Neuronal stem cell (in vitro differentiated cells): ENCODE results near the gene JAK1. TPM values are rescaled to one million over a fixed set of nuclear protein-coding genes. Genes with fewer than 3 reads are reported as not detected.

ENCODE experiments used
- DNase-seq: peaks from one replicate; pipeline ENCODE4 v3.0.0-alpha.2; 2013; ENCODE audit warnings: low spot score
- H2AFZ ChIP-seq: one replicate; pipeline ENCODE4 v1.6.1; 2013; ENCODE audit warnings: mild to moderate bottlenecking, low read length, inconsistent platforms
- H2AK5ac ChIP-seq: 2 replicates; pipeline ENCODE4 v1.6.1; 2013; ENCODE audit warnings: low read depth, mild to moderate bottlenecking, inconsistent platforms, low read length, moderate library complexity, mixed read lengths
- H2BK120ac ChIP-seq: 2 replicates; pipeline ENCODE4 v1.6.1; 2013; ENCODE audit warnings: low read depth, mild to moderate bottlenecking, inconsistent platforms, low read length, moderate library complexity, mixed read lengths
- H2BK12ac ChIP-seq: one replicate; pipeline ENCODE4 v1.6.1; 2013; ENCODE audit warnings: low read length, inconsistent platforms
- H2BK15ac ChIP-seq: 2 replicates; pipeline ENCODE4 v1.6.1; 2013; ENCODE audit warnings: mild to moderate bottlenecking, low read length, inconsistent platforms, mixed read lengths
- H2BK5ac ChIP-seq: one replicate; pipeline ENCODE4 v1.6.1; 2013; ENCODE audit warnings: inconsistent platforms, mild to moderate bottlenecking, low read length, moderate library complexity
- H3K14ac ChIP-seq: one replicate; pipeline ENCODE4 v1.6.1; 2013; ENCODE audit warnings: low read length, inconsistent platforms
- H3K18ac ChIP-seq: 2 replicates; pipeline ENCODE4 v1.6.1; 2013; ENCODE audit warnings: low read length, inconsistent platforms
- H3K23ac ChIP-seq: 2 replicates; pipeline ENCODE4 v1.6.1; 2013; ENCODE audit warnings: low read depth, mild to moderate bottlenecking, mixed read lengths, low read length, inconsistent platforms; ENCODE audit not compliant: poor library complexity
- H3K27ac ChIP-seq: replicated peaks from 3 replicates; pipeline ENCODE4 v1.5.1; 2013; ENCODE audit warnings: low read length, inconsistent platforms
- H3K27me3 ChIP-seq, 3 experiments: 2 replicates each; pipeline ENCODE4 v1.6.1; 2013; ENCODE audit warnings: low read length in 3 of 3, mild to moderate bottlenecking in 2 of 3, inconsistent platforms in 1 of 3, low read depth in 1 of 3, mixed read lengths in 1 of 3, moderate library complexity in 1 of 3; ENCODE audit not compliant: control insufficient read depth in 3 of 3, insufficient read depth in 3 of 3
- H3K36me3 ChIP-seq, 2 donors: replicated peaks in 1 of 2; 2 replicates each; pipeline ENCODE4 v1.6.1; 2013; ENCODE audit warnings: low read length in 2 of 2; ENCODE audit not compliant: control insufficient read depth in 2 of 2, insufficient read depth in 2 of 2
- H3K4ac ChIP-seq: 2 replicates; pipeline ENCODE4 v1.6.1; 2013; ENCODE audit warnings: inconsistent platforms, mild to moderate bottlenecking, low read length, moderate library complexity
- H3K4me1 ChIP-seq, 2 donors: 1 replicate in 1 of 2; 2 replicates in 1 of 2; pipeline ENCODE4 v1.6.1; 2013; ENCODE audit warnings: low read length in 2 of 2, low read depth in 1 of 2; ENCODE audit not compliant: control insufficient read depth in 2 of 2, insufficient read depth in 1 of 2
- H3K4me2 ChIP-seq: one replicate; pipeline ENCODE4 v1.6.1; 2013; ENCODE audit warnings: mild to moderate bottlenecking, low read length, inconsistent platforms; ENCODE audit not compliant: insufficient read depth, poor library complexity, severe bottlenecking
- H3K4me3 ChIP-seq, 2 donors: 2 replicates each; pipeline ENCODE4 v1.5.1; 2013; ENCODE audit warnings: low read length in 2 of 2, mild to moderate bottlenecking in 2 of 2, inconsistent platforms in 1 of 2, moderate library complexity in 1 of 2
- H3K79me1 ChIP-seq: one replicate; pipeline ENCODE4 v1.6.1; 2013; ENCODE audit warnings: low read depth, mild to moderate bottlenecking, inconsistent platforms, low read length, moderate library complexity
- H3K9ac ChIP-seq: one replicate; pipeline ENCODE4 v1.6.1; 2013; ENCODE audit warnings: mild to moderate bottlenecking, low read depth, low read length, inconsistent platforms; ENCODE audit not compliant: poor library complexity
- H3K9me3 ChIP-seq, 2 donors: replicated peaks in 1 of 2; 2 replicates each; pipeline versions ENCODE3 to v1.6.1; 2013; ENCODE audit warnings: low read length in 2 of 2, mild to moderate bottlenecking in 2 of 2, inconsistent platforms in 1 of 2, low read depth in 1 of 2, mixed read lengths in 1 of 2, moderate library complexity in 1 of 2; ENCODE audit not compliant: control insufficient read depth in 2 of 2, insufficient read depth in 1 of 2
- H4K8ac ChIP-seq: one replicate; pipeline ENCODE4 v1.6.1; 2013; ENCODE audit warnings: low read depth, mild to moderate bottlenecking, inconsistent platforms, low read length, moderate library complexity
- H4K91ac ChIP-seq: one replicate; pipeline ENCODE4 v1.6.1; 2013; ENCODE audit warnings: low read length, low read depth, mild to moderate bottlenecking, inconsistent platforms; ENCODE audit not compliant: poor library complexity
- WGBS, 2 donors: extraction: QIAGEN DNeasy Blood & Tissue Kit; methylation state at CpG; one replicate each; pipeline ENCODE4 v1.1.7; 2013; ENCODE audit warnings: missing lambda C conversion rate in 2 of 2, mixed read lengths in 1 of 2; ENCODE audit not compliant: insufficient read length in 2 of 2, insufficient replicate concordance in 1 of 2; ENCODE audit errors: extremely low coverage in 2 of 2; 5-methylcytosine and 5-hydroxymethylcytosine counted together
- polyA plus RNA-seq, 2 experiments: library from polyadenylated mRNA; stranded (reverse); fragments of 200-250 nt; gene quantifications; one replicate each; pipeline ENCODE4 v1.2.3, GENCODE V29; 2013

JAK1 gene
- 2.8 TPM for polyA plus RNA-seq (2013, experiment 1 of 2)
- polyA plus RNA-seq (2013, experiment 2 of 2): 2.6 TPM

- Histone ChIP-seq H3K23ac (peak within 1 kb of the TSS; percentile 89), H2BK15ac (no peak within 1 kb of the TSS), H2AFZ (peak within 1 kb of the TSS; percentile 98), H3K14ac (peak within 1 kb of the TSS; percentile 85), H3K4me1 (peaks cover 5 to 6% of the 10 kb centered on the region in 2 donors), H3K9me3 (no peaks in the 10 kb centered on the region), H2AK5ac (no peak within 1 kb of the TSS), H3K27me3 (peaks cover 0 to 14% (median 0%) of the 10 kb centered on the region in 3 experiments), H3K79me1 (no peaks in the 10 kb centered on the region), H3K18ac (peak within 1 kb of the TSS; percentile 92), H2BK12ac (no peak within 1 kb of the TSS), H4K8ac (no peak within 1 kb of the TSS), H3K4me3 (peak within 1 kb of the TSS; percentile 64 to 99), H3K27ac (peak within 1 kb of the TSS; percentile 78), H2BK5ac (peak within 1 kb of the TSS; percentile 19), H3K4ac (no peak within 1 kb of the TSS), H3K4me2 (peak within 1 kb of the TSS; percentile 90), H3K36me3 (no peaks in the 10 kb centered on the region), H3K9ac (peak within 1 kb of the TSS; percentile 83), H2BK120ac (no peak within 1 kb of the TSS), H4K91ac (no peak within 1 kb of the TSS)
- peak; percentile 85 for DNase-seq
- no CpG with 5 or more reads among the region's 100 CpGs for WGBS, 2 donors
Measured at GRCh38 chr1:64966158-64966971, at the start of gene JAK1. TSS of gene JAK1 (minus strand) at chr1:64966549. CDS start at chr1:64886264, 80,285 bp downstream.

- Histone ChIP-seq H3K36me3 (no peaks in the 10 kb centered on the region), H4K8ac (no peak overlapping the region), H3K14ac (no peak overlapping the region), H3K9me3 (no peaks in the 10 kb centered on the region), H3K79me1 (no peaks in the 10 kb centered on the region), H3K4me2 (no peak overlapping the region), H3K23ac (no peak overlapping the region), H3K27ac (no peak overlapping the region), H3K4ac (no peak overlapping the region), H2AK5ac (no peak overlapping the region), H3K9ac (no peak overlapping the region), H2BK120ac (no peak overlapping the region), H3K4me1 (no peaks in the 10 kb centered on the region), H4K91ac (no peak overlapping the region), H2BK12ac (no peak overlapping the region), H3K4me3 (no peak overlapping the region), H2AFZ (no peak overlapping the region), H3K18ac (no peak overlapping the region), H2BK5ac (no peak overlapping the region), H3K27me3 (no peaks in the 10 kb centered on the region), H2BK15ac (no peak overlapping the region)
- no peak for DNase-seq
Measured at GRCh38 chr1:65014321-65014720, 48.0 kb upstream of the JAK1 start.

- H2BK120ac ChIP-seq: no peak overlapping the region
- H3K9me3 ChIP-seq: no peaks in the 10 kb centered on the region
- no peak overlapping the region for H3K4me3 ChIP-seq
- H3K4me2 ChIP-seq: no peak overlapping the region
- DNase-seq: no peak
- no peak overlapping the region for H2BK12ac ChIP-seq
- no peak overlapping the region for H3K9ac ChIP-seq
- H4K8ac ChIP-seq: no peak overlapping the region
- no peak overlapping the region for H3K4ac ChIP-seq
- WGBS, 2 donors: no CpG with 5 or more reads among the region's 2 CpGs
- H2BK5ac ChIP-seq: no peak overlapping the region
- H2BK15ac ChIP-seq: no peak overlapping the region
- no peak overlapping the region for H4K91ac ChIP-seq
- no peak overlapping the region for H3K18ac ChIP-seq
- H3K27me3 ChIP-seq: no peaks in the 10 kb centered on the region
- H3K14ac ChIP-seq: no peak overlapping the region
- H3K23ac ChIP-seq: no peak overlapping the region
- H2AFZ ChIP-seq: no peak overlapping the region
- H3K27ac ChIP-seq: no peak overlapping the region
- H3K36me3 ChIP-seq: no peaks in the 10 kb centered on the region
- H3K4me1 ChIP-seq: no peaks in the 10 kb centered on the region
- no peak overlapping the region for H2AK5ac ChIP-seq
- H3K79me1 ChIP-seq: no peaks in the 10 kb centered on the region
Measured at GRCh38 chr1:65011983-65012382, 45.6 kb upstream of the JAK1 start.

- no peak for DNase-seq
- no CpG with 5 or more reads among the region's 5 CpGs for WGBS, 2 donors
- H3K27ac ChIP-seq: no peak overlapping the region
- H3K4me1 ChIP-seq: no peaks in the 10 kb centered on the region
- H3K4ac ChIP-seq: no peak overlapping the region
- no peak overlapping the region for H2AK5ac ChIP-seq
- no peak overlapping the region for H3K23ac ChIP-seq
- no peak overlapping the region for H3K9ac ChIP-seq
- H4K8ac ChIP-seq: no peak overlapping the region
- H3K79me1 ChIP-seq: no peaks in the 10 kb centered on the region
- no peak overlapping the region for H3K18ac ChIP-seq
- H3K27me3 ChIP-seq: no peaks in the 10 kb centered on the region
- H2BK120ac ChIP-seq: no peak overlapping the region
- H2BK12ac ChIP-seq: no peak overlapping the region
- no peak overlapping the region for H3K4me2 ChIP-seq
- H4K91ac ChIP-seq: no peak overlapping the region
- no peaks in the 10 kb centered on the region for H3K36me3 ChIP-seq
- no peak overlapping the region for H2AFZ ChIP-seq
- H2BK15ac ChIP-seq: no peak overlapping the region
- H2BK5ac ChIP-seq: no peak overlapping the region
- no peak overlapping the region for H3K4me3 ChIP-seq
- no peaks in the 10 kb centered on the region for H3K9me3 ChIP-seq
- no peak overlapping the region for H3K14ac ChIP-seq
Measured at GRCh38 chr1:65009724-65010420, 43.5 kb upstream of the JAK1 start.
